ENCODE measurements around the gene NPC1. TPM values are rescaled to one million over a fixed set of nuclear protein-coding genes. Genes with fewer than 3 reads are reported as not detected.

The NPC1 gene
- total RNA-seq, 1 experiment from 2014 or later: 51.6 TPM

DNA sequence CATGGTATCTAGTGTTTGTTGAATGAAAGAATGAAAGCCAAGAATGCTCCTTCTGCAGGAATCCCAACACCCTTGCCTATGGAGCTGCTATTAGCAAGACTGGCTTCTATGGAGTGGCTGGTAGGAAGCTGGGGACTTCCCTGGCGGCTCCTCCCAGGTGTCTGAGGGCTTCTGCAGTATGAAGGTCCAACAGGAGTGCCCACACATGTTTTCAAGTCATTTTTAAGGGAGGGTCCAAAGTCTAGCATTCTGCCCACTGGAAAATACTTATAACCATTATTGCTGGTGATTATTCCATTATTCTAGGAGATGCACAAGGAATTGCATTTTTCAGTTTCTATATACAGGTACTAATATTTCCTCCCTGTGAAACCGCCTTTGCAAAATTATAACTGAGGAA, 21.9 kb upstream of the NPC1 start:
- no peak for TF ChIP-seq JUND (IDR thresholded peaks at IDR 0.05)
- no peak for TF ChIP-seq TCF7L2 (IDR thresholded peaks at IDR 0.05; ENCODE audit: borderline replicate concordance, extremely low read depth, insufficient read depth, insufficient read length)
- TF ChIP-seq EZH2 (IDR thresholded peaks at IDR 0.05): no peak
- TF ChIP-seq SP1 (IDR thresholded peaks at IDR 0.05; ENCODE audit: low read depth): no peak
- no peak for TF ChIP-seq CBX3 (IDR thresholded peaks at IDR 0.05; ENCODE audit: low read depth)
- no peak for TF ChIP-seq ZFX (IDR thresholded peaks at IDR 0.05)
- TF ChIP-seq, protein P1, sequence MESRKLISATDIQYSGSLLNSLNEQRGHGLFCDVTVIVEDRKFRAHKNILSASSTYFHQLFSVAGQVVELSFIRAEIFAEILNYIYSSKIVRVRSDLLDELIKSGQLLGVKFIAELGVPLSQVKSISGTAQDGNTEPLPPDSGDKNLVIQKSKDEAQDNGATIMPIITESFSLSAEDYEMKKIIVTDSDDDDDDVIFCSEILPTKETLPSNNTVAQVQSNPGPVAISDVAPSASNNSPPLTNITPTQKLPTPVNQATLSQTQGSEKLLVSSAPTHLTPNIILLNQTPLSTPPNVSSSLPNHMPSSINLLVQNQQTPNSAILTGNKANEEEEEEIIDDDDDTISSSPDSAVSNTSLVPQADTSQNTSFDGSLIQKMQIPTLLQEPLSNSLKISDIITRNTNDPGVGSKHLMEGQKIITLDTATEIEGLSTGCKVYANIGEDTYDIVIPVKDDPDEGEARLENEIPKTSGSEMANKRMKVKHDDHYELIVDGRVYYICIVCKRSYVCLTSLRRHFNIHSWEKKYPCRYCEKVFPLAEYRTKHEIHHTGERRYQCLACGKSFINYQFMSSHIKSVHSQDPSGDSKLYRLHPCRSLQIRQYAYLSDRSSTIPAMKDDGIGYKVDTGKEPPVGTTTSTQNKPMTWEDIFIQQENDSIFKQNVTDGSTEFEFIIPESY (IDR thresholded peaks at IDR 0.05; ENCODE audit: extremely low read depth, insufficient replicate concordance, low read length): no peak
- no peak for TF ChIP-seq YY1 (IDR thresholded peaks at IDR 0.05; ENCODE audit: extremely low read depth, insufficient replicate concordance, low read depth, low read length)
- no peak for TF ChIP-seq ZNF274 (IDR thresholded peaks at IDR 0.05; ENCODE audit: low read depth, low read length)
- TF ChIP-seq POLR2A (IDR thresholded peaks at IDR 0.05; ENCODE audit: borderline replicate concordance, extremely low read depth, insufficient read depth, insufficient read length): no peak
- TF ChIP-seq, protein P2, sequence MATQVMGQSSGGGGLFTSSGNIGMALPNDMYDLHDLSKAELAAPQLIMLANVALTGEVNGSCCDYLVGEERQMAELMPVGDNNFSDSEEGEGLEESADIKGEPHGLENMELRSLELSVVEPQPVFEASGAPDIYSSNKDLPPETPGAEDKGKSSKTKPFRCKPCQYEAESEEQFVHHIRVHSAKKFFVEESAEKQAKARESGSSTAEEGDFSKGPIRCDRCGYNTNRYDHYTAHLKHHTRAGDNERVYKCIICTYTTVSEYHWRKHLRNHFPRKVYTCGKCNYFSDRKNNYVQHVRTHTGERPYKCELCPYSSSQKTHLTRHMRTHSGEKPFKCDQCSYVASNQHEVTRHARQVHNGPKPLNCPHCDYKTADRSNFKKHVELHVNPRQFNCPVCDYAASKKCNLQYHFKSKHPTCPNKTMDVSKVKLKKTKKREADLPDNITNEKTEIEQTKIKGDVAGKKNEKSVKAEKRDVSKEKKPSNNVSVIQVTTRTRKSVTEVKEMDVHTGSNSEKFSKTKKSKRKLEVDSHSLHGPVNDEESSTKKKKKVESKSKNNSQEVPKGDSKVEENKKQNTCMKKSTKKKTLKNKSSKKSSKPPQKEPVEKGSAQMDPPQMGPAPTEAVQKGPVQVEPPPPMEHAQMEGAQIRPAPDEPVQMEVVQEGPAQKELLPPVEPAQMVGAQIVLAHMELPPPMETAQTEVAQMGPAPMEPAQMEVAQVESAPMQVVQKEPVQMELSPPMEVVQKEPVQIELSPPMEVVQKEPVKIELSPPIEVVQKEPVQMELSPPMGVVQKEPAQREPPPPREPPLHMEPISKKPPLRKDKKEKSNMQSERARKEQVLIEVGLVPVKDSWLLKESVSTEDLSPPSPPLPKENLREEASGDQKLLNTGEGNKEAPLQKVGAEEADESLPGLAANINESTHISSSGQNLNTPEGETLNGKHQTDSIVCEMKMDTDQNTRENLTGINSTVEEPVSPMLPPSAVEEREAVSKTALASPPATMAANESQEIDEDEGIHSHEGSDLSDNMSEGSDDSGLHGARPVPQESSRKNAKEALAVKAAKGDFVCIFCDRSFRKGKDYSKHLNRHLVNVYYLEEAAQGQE (IDR thresholded peaks at IDR 0.05; ENCODE audit: low read depth): no peak
- no peak for TF ChIP-seq POLR2AphosphoS5 (IDR thresholded peaks at IDR 0.05; ENCODE audit: low read depth, low read length)
- TF ChIP-seq EGR1 (IDR thresholded peaks at IDR 0.05; ENCODE audit: low read depth): no peak
- TF ChIP-seq, protein P3, sequence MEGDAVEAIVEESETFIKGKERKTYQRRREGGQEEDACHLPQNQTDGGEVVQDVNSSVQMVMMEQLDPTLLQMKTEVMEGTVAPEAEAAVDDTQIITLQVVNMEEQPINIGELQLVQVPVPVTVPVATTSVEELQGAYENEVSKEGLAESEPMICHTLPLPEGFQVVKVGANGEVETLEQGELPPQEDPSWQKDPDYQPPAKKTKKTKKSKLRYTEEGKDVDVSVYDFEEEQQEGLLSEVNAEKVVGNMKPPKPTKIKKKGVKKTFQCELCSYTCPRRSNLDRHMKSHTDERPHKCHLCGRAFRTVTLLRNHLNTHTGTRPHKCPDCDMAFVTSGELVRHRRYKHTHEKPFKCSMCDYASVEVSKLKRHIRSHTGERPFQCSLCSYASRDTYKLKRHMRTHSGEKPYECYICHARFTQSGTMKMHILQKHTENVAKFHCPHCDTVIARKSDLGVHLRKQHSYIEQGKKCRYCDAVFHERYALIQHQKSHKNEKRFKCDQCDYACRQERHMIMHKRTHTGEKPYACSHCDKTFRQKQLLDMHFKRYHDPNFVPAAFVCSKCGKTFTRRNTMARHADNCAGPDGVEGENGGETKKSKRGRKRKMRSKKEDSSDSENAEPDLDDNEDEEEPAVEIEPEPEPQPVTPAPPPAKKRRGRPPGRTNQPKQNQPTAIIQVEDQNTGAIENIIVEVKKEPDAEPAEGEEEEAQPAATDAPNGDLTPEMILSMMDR (IDR thresholded peaks at IDR 0.05 in 2 of 3, conservative IDR thresholded peaks at IDR 0.05 in 1 of 3; ENCODE audit: borderline replicate concordance in 1 of 3, insufficient read depth in 1 of 3, low read depth in 2 of 3, low read length in 2 of 3): no peak
- no peak for TF ChIP-seq FOSL1 (IDR thresholded peaks at IDR 0.05; ENCODE audit: low read depth)
- TF ChIP-seq, protein P4, sequence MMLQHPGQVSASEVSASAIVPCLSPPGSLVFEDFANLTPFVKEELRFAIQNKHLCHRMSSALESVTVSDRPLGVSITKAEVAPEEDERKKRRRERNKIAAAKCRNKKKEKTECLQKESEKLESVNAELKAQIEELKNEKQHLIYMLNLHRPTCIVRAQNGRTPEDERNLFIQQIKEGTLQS (IDR thresholded peaks at IDR 0.05): no peak
- no peak for TF ChIP-seq CEBPB (IDR thresholded peaks at IDR 0.05; ENCODE audit: low read depth)
- TF ChIP-seq SRF (IDR thresholded peaks at IDR 0.05; ENCODE audit: low read depth): no peak
- no peak for TF ChIP-seq SIN3A (IDR thresholded peaks at IDR 0.05; ENCODE audit: low read depth)
- Histone ChIP-seq H3K9me2 (ENCODE audit: insufficient read depth) (no peaks in the 10 kb centered on the region), H3K4me3 (replicated peaks in 1 of 2; ENCODE audit: low read depth in 1 of 2, low read length in 2 of 2) (no peak overlapping the region), H3K9ac (ENCODE audit: low read length) (no peak overlapping the region), H3K27me3 (ENCODE audit: insufficient read depth, low read length) (no peaks in the 10 kb centered on the region), H4K20me1 (ENCODE audit: insufficient read depth) (no peaks in the 10 kb centered on the region), H2AFZ (ENCODE audit: low read depth, low read length, poor library complexity, severe bottlenecking) (no peak overlapping the region), H3K4me2 (ENCODE audit: low read length) (no peak overlapping the region), H3K79me2 (ENCODE audit: insufficient read depth, low read length) (no peaks in the 10 kb centered on the region), H3K9me3 (ENCODE audit: control insufficient read depth in 1 of 2, insufficient read depth in 1 of 2, low read depth in 1 of 2, low read length in 2 of 2) (no peaks in the 10 kb centered on the region), H3K27ac (ENCODE audit: low read depth, low read length) (no peak overlapping the region), H3K4me1 (ENCODE audit: control insufficient read depth in 1 of 2, insufficient read depth in 2 of 2, low read length in 2 of 2) (no peaks in the 10 kb centered on the region), H3K36me3 (ENCODE audit: control insufficient read depth in 1 of 2, insufficient read depth in 2 of 2, low read length in 2 of 2) (no peaks in the 10 kb centered on the region)
- CTCF ChIA-PET: interaction anchor here (1.1 kb wide), 1 partner anchor 95 kb away, joined by 3 read pairs; no protein-coding TSS in a partner anchor
- no TSS peak for BruUV-seq (replicated peaks)
- intact Hi-C loops (cut with micrococcal nuclease): no loop called here
- RAD21 ChIA-PET (ENCODE audit: low non-redundant PET in 1 of 2, low total read pairs in 2 of 2, uncharacterized antibody in 2 of 2, unreplicated experiment in 2 of 2): no interaction called here
- POLR2A ChIA-PET: no interaction called here
- no peak for ATAC-seq
- DNase-seq (ENCODE audit: low read depth, low spot score): no peak
